Midbrain (tissue), 1 donor: Measurements from ENCODE around the gene STON2.

Experiments used
- DNase-seq: peaks from one replicate; lab custom pipeline; 2025; lab: John Stamatoyannopoulos, UW

The STON2 gene

DNA sequence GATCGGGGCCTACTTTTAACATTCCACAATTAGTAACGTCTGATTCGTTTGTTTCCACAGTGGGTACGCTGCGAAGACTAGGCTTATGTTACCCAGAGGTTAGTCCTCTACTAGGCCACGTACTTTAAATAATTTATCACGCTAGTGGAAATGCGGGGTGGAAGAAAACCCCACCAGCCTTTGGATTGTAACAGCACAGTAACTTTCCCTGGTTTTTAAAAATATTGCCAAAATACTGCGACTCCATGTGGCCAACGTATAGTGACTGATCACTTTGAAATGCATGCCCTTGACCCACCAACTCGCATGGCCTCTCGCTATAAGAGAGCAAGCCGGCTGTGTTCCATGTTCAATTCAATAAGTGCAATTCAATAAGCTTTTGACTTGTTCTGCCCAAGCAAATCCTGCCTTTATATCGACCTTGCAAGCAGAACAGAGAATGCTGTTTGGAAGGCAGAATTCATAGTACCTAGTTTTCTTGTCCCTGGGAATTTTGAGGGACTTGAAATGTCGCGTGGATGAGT, 178.5 kb downstream of the STON2 start:
- peak; percentile 50 for DNase-seq

- peak; percentile 99 for DNase-seq
These were observed 179.1 kb downstream of the STON2 start, which contains the start of gene GTF2A1 for GRCh38 chr14:81220830-81221578. TSS of gene GTF2A1 (minus strand) at chr14:81220959. CDS start at chr14:81220518, 441 bp downstream.

GRCh38 chr14:81220580-81220829, 179.6 kb downstream of the STON2 start:
- DNase-seq, result no peak

GRCh38 chr14:81219759-81220579, 180.2 kb downstream of the STON2 start:
- DNase-seq, result peak; percentile 72

GRCh38 chr14:81219210-81219758, 180.8 kb downstream of the STON2 start:
- peak; percentile 94 for DNase-seq

GRCh38 chr14:81211844-81212243, 188.3 kb downstream of the STON2 start:
- peak; percentile 73 for DNase-seq
